ENCODE results near the gene RNF44. TPM values are rescaled to one million over a fixed set of nuclear protein-coding genes. Genes with fewer than 3 reads are reported as not detected.
"Not testable (repeated sequence)": the region's sequence is repeated elsewhere in the genome, so short reads cannot be mapped to it uniquely, and the experiment has no call there.

RNF44 gene
- total RNA-seq, 1 experiment from 2014 or later: 67.4 TPM

GRCh38 chr5:176562189-176562588 is 25.0 kb upstream of the RNF44 start:
- no peak overlapping the region for H3K4me3 ChIP-seq (ENCODE audit: insufficient read depth, low read depth, low read length)
- no peaks in the 10 kb centered on the region for H3K36me3 ChIP-seq (replicated peaks; ENCODE audit: control insufficient read depth, insufficient read depth, low read length)
- peak; percentile 32 for DNase-seq
- no peaks in the 10 kb centered on the region for H3K27me3 ChIP-seq (ENCODE audit: control insufficient read depth, insufficient read depth, low read length)

GRCh38 chr5:176561259-176561658 is 24.1 kb upstream of the RNF44 start:
- Histone ChIP-seq H3K4me3 (ENCODE audit: insufficient read depth, low read depth, low read length) (no peak overlapping the region), H3K36me3 (replicated peaks; ENCODE audit: control insufficient read depth, insufficient read depth, low read length) (no peaks in the 10 kb centered on the region), H3K27me3 (ENCODE audit: control insufficient read depth, insufficient read depth, low read length) (no peaks in the 10 kb centered on the region)
- no peak for DNase-seq

GRCh38 chr5:176560364-176560763 is 23.2 kb upstream of the RNF44 start:
- peak; percentile 40 for DNase-seq
- H3K4me3 ChIP-seq (ENCODE audit: insufficient read depth, low read depth, low read length): no peak overlapping the region
- H3K36me3 ChIP-seq (replicated peaks; ENCODE audit: control insufficient read depth, insufficient read depth, low read length): no peaks in the 10 kb centered on the region
- no peaks in the 10 kb centered on the region for H3K27me3 ChIP-seq (ENCODE audit: control insufficient read depth, insufficient read depth, low read length)

GRCh38 chr5:176559683-176560082 is 22.5 kb upstream of the RNF44 start:
- DNase-seq: peak; percentile 71

GRCh38 chr5:176557846-176558245 is 20.6 kb upstream of the RNF44 start:
- Histone ChIP-seq H3K36me3 (replicated peaks; ENCODE audit: control insufficient read depth, insufficient read depth, low read length) (no peaks in the 10 kb centered on the region), H3K4me3 (ENCODE audit: insufficient read depth, low read depth, low read length) (no peak overlapping the region), H3K27me3 (ENCODE audit: control insufficient read depth, insufficient read depth, low read length) (no peaks in the 10 kb centered on the region; the same call in 1 of the 2 replicates)
- no peak for DNase-seq

More at GRCh38 chr5:176559683-176560082, 22.5 kb upstream of the RNF44 start:
- no peaks in the 10 kb centered on the region for H3K27me3 ChIP-seq (ENCODE audit: control insufficient read depth, insufficient read depth, low read length)
- no peaks in the 10 kb centered on the region for H3K36me3 ChIP-seq (replicated peaks; ENCODE audit: control insufficient read depth, insufficient read depth, low read length)
- H3K4me3 ChIP-seq (ENCODE audit: insufficient read depth, low read depth, low read length): no peak overlapping the region

GRCh38 chr5:176553260-176554085 is 16.3 kb upstream of the RNF44 start:
- Histone ChIP-seq H3K27me3 (ENCODE audit: control insufficient read depth, insufficient read depth, low read length) (no peaks in the 10 kb centered on the region; the same call in 1 of the 2 replicates), H3K36me3 (replicated peaks; ENCODE audit: control insufficient read depth, insufficient read depth, low read length) (no peaks in the 10 kb centered on the region), H3K4me3 (ENCODE audit: insufficient read depth, low read depth, low read length) (no peak overlapping the region)
- DNase-seq: no peak

- Histone ChIP-seq H3K4me3 (ENCODE audit: insufficient read depth, low read depth, low read length) (no peak overlapping the region), H3K36me3 (replicated peaks; ENCODE audit: control insufficient read depth, insufficient read depth, low read length) (no peaks in the 10 kb centered on the region), H3K27me3 (ENCODE audit: control insufficient read depth, insufficient read depth, low read length) (no peaks in the 10 kb centered on the region; the same call in 1 of the 2 replicates)
- no peak for DNase-seq
Observed at GRCh38 chr5:176552332-176552869, 15.2 kb upstream of the RNF44 start.

- H3K4me3 ChIP-seq (ENCODE audit: insufficient read depth, low read depth, low read length); H3K36me3 ChIP-seq (replicated peaks; ENCODE audit: control insufficient read depth, insufficient read depth, low read length); DNase-seq; H3K27me3 ChIP-seq (ENCODE audit: control insufficient read depth, insufficient read depth, low read length): not testable (repeated sequence)
Observed at GRCh38 chr5:176550937-176551336, 13.7 kb upstream of the RNF44 start.

GRCh38 chr5:176550275-176550831 is 13.2 kb upstream of the RNF44 start:
- Histone ChIP-seq H3K36me3 (replicated peaks; ENCODE audit: control insufficient read depth, insufficient read depth, low read length) (no peaks in the 10 kb centered on the region), H3K27me3 (ENCODE audit: control insufficient read depth, insufficient read depth, low read length) (no peaks in the 10 kb centered on the region; the same call in 1 of the 2 replicates), H3K4me3 (ENCODE audit: insufficient read depth, low read depth, low read length) (no peak overlapping the region)
- no peak for DNase-seq

GRCh38 chr5:176549871-176550270 is 12.7 kb upstream of the RNF44 start:
- no peaks in the 10 kb centered on the region; the same call in 1 of the 2 replicates for H3K27me3 ChIP-seq (ENCODE audit: control insufficient read depth, insufficient read depth, low read length)
- H3K36me3 ChIP-seq (replicated peaks; ENCODE audit: control insufficient read depth, insufficient read depth, low read length): no peaks in the 10 kb centered on the region
- no peak overlapping the region for H3K4me3 ChIP-seq (ENCODE audit: insufficient read depth, low read depth, low read length)
- DNase-seq: no peak

GRCh38 chr5:176548967-176549444 is 11.8 kb upstream of the RNF44 start, which contains the start of gene CDHR2:
Gene CDHR2 (plus strand): TSS chr5:176549342. CDS start chr5:176565353, 16,011 bp downstream.
- DNase-seq: no peak
- no peaks in the 10 kb centered on the region; the same call in 1 of the 2 replicates for H3K27me3 ChIP-seq (ENCODE audit: control insufficient read depth, insufficient read depth, low read length)
- H3K4me3 ChIP-seq (ENCODE audit: insufficient read depth, low read depth, low read length): no peak within 1 kb of the TSS
- no peaks in the 10 kb centered on the region for H3K36me3 ChIP-seq (replicated peaks; ENCODE audit: control insufficient read depth, insufficient read depth, low read length)

GRCh38 chr5:176547802-176548201 is 10.6 kb upstream of the RNF44 start:
- Histone ChIP-seq H3K27me3 (ENCODE audit: control insufficient read depth, insufficient read depth, low read length) (no peaks in the 10 kb centered on the region), H3K36me3 (replicated peaks; ENCODE audit: control insufficient read depth, insufficient read depth, low read length) (no peaks in the 10 kb centered on the region), H3K4me3 (ENCODE audit: insufficient read depth, low read depth, low read length) (no peak overlapping the region)
- DNase-seq: no peak

GRCh38 chr5:176545737-176546509 is 8.7 kb upstream of the RNF44 start:
- no peaks in the 10 kb centered on the region for H3K27me3 ChIP-seq (ENCODE audit: control insufficient read depth, insufficient read depth, low read length)
- H3K36me3 ChIP-seq (replicated peaks; ENCODE audit: control insufficient read depth, insufficient read depth, low read length): no peaks in the 10 kb centered on the region
- H3K4me3 ChIP-seq (ENCODE audit: insufficient read depth, low read depth, low read length): no peak overlapping the region
- DNase-seq: no peak

- Histone ChIP-seq H3K4me3 (ENCODE audit: insufficient read depth, low read depth, low read length) (no peak overlapping the region), H3K27me3 (ENCODE audit: control insufficient read depth, insufficient read depth, low read length) (no peaks in the 10 kb centered on the region), H3K36me3 (replicated peaks; ENCODE audit: control insufficient read depth, insufficient read depth, low read length) (no peaks in the 10 kb centered on the region)
- DNase-seq: no peak
Observed at GRCh38 chr5:176545388-176545736, 8.2 kb upstream of the RNF44 start.
